GM12891 (cell line): ENCODE data around the gene FBF1.

Experiments used
- DNase-seq: peaks from one replicate; pipeline ENCODE4 v3.0.0; 2011; ENCODE audit warnings: low spot score; ENCODE audit not compliant: insufficient read length
- FAIRE-seq: peaks from 2 replicates; lab custom pipeline; 2011; peaks lifted over from hg19 to GRCh38; lab: Jason Lieb, UNC
- PAX5 ChIP-seq: IDR thresholded peaks from 2 replicates; pipeline ENCODE4 v1.6.1; 2011; ENCODE audit warnings: low read length, moderate library complexity, mild to moderate bottlenecking; ENCODE audit not compliant: insufficient read depth, severe bottlenecking
- POLR2A ChIP-seq: IDR thresholded peaks from 2 replicates; pipeline ENCODE4 v1.6.1; 2011; ENCODE audit warnings: low read depth, low read length, control low read depth
- POLR2AphosphoS5 ChIP-seq: IDR thresholded peaks from 2 replicates; pipeline ENCODE4 v1.6.1; 2011; ENCODE audit warnings: low read depth, low read length, control low read depth
- POU2F2 ChIP-seq: IDR thresholded peaks from 2 replicates; pipeline ENCODE4 v1.6.1; 2011; ENCODE audit warnings: low read depth, mild to moderate bottlenecking, control low read depth, low read length, moderate library complexity
- SPI1 ChIP-seq: IDR thresholded peaks from 2 replicates; pipeline ENCODE4 v1.6.1; 2011; ENCODE audit warnings: low read depth, low read length, control low read depth
- TAF1 ChIP-seq: IDR thresholded peaks from 2 replicates; pipeline ENCODE4 v1.6.1; 2011; ENCODE audit warnings: low read depth, low read length, control low read depth

FBF1 gene

DNA sequence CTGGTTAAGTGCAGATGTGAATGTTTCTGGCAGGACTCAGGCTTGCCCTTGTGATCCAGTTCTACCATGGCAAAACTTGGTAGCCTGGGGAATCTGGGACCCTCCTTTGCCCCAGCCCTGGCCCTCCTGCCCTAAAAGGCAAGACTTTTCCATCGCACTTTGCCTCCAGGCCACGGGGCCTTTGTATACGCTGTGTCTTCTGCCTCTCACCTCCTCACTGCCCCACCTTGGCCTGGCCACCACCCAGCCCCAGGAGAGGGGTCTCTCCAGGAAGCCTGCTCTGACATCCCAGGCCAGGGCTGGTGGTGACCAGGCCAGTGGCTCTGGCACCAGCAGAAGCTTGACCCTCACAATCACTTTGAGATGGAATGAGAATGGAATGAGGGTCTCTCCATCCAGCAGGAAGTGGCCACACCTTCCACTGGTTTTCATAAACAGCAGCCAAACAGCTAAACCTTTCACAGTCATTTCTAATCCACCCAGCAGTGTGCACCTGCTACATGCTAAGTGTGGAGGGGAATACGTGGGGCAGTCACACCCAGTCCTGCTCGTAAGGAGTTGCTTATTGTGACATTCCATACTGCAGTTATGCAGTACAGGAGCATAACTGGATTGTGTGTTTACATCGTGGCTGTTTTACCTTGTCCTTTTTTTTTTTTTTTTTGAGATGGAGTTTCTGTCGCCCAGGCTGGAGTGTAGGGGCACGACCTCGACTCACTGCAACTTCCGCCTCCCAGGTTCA lies 34.5 kb downstream of the FBF1 start:
- TF ChIP-seq POLR2AphosphoS5 (no peak), TAF1 (no peak), PAX5 (no peak), SPI1 (no peak), POLR2A (no peak), POU2F2 (no peak)
- DNase-seq (no peak), FAIRE-seq (no peak)

GRCh38 chr17:75904749-75905521 lies 35.9 kb downstream of the FBF1 start, which contains the start of gene MRPL38:
TSS of gene MRPL38 (minus strand) at chr17:75904884. CDS start at chr17:75904875, 9 bp downstream.
- FAIRE-seq (peak; percentile 97), DNase-seq (peak; percentile 99)
- TF ChIP-seq POLR2AphosphoS5 (peak; percentile 65; the same call in 1 of the 2 replicates), POLR2A (peak; percentile 57; the same call in 1 of the 2 replicates), SPI1 (no peak), PAX5 (peak; percentile 76), TAF1 (peak; percentile 83), POU2F2 (0 out of 2 replicates have a peak, but pooled peaks have one; percentile 53)

- FAIRE-seq (no peak), DNase-seq (no peak)
- TF ChIP-seq POU2F2, result no peak
- peak; percentile 12; the same call in 1 of the 2 replicates for TF ChIP-seq POLR2AphosphoS5
- TF ChIP-seq TAF1, result no peak
These were observed 38.4 kb downstream of the FBF1 start for GRCh38 chr17:75902406-75902805.

DNA sequence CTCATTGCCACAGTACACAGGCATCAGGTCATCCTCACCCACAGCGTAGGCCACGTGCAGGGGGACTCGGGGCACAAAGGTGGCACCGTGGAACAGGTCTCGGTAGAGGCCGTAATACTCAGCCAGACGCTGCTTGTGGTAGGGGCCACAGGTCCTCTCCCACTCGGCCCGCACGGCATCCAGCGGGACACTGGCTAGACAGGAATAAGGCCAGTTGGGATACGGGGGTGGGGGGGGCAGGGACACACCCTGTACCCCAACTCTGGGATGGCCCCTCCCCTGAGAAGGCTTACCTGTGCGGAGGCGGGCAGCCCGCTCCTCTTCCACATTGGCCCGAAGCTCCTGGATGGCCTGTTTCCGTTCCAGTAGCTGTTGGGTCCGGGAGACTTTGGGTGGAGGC lies 39.1 kb downstream of the FBF1 start:
- DNase-seq (no peak), FAIRE-seq (no peak)
- TF ChIP-seq POU2F2, result no peak
- TF ChIP-seq PAX5, result no peak
- no peak for TF ChIP-seq SPI1
- no peak for TF ChIP-seq POLR2AphosphoS5
- no peak for TF ChIP-seq POLR2A
- TF ChIP-seq TAF1, result no peak

DNA sequence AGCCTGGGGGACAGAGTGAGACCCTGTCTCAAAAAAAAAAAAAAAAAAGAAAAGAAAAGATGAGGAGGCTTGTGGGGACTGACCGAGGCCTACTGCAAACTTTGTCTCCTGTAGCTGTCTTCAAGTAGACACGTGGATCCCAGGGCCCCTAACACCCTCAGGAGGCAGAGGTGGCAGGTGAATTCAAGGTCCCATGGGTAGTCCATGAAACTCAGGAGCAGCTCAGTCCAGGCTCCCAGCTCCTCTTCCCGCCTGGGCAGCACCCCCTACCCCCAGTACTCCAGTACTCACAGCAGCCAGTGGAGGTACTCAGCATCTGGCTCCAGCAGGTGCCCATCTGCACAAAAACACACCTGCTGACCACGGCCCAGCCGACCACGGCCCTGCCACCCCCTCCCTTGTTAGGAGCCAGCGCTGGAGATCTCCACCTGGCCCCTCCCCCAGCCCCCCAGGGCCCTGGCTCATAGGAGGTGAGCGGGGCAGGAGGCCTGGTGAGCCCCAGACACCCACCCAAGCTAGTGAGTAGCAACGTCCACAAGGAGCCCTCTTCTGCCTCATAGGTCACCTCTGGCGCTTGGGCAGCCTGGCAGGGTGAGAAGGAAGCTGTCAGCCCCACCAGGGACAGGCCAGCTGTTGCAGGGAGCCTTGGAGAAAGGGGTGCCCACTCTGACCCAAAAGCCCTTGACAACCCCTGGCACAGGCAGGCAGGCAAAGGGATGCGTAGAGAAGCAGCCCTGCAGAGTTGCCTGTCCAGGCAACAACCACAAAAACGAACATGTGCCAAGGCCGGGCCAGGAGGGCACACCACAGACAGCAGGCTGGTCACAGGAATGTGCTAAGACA lies 39.9 kb downstream of the FBF1 start:
- DNase-seq (no peak), FAIRE-seq (no peak)
- TF ChIP-seq PAX5 (no peak), SPI1 (no peak), POLR2AphosphoS5 (no peak), TAF1 (no peak), POU2F2 (no peak), POLR2A (no peak)

- TF ChIP-seq POLR2AphosphoS5 (no peak), TAF1 (no peak), POU2F2 (no peak), PAX5 (no peak), POLR2A (no peak), SPI1 (no peak)
- DNase-seq (no peak), FAIRE-seq (no peak)
These were observed 40.9 kb downstream of the FBF1 start for GRCh38 chr17:75899767-75900468.

GRCh38 chr17:75899353-75899752 lies 41.5 kb downstream of the FBF1 start:
- FAIRE-seq (no peak), DNase-seq (no peak)
- TF ChIP-seq POU2F2 (no peak), PAX5 (no peak), POLR2AphosphoS5 (no peak), SPI1 (no peak), TAF1 (no peak), POLR2A (no peak)

- no peak for TF ChIP-seq SPI1
- no peak for TF ChIP-seq POLR2A
- TF ChIP-seq POLR2AphosphoS5, result no peak
- no peak for TF ChIP-seq TAF1
- TF ChIP-seq PAX5, result no peak
- TF ChIP-seq POU2F2, result no peak
- DNase-seq (no peak), FAIRE-seq (no peak)
These were observed 42.1 kb downstream of the FBF1 start for GRCh38 chr17:75898791-75899190.
